ENCODE measurements around the gene LASP1NB.

The LASP1NB gene

DNA sequence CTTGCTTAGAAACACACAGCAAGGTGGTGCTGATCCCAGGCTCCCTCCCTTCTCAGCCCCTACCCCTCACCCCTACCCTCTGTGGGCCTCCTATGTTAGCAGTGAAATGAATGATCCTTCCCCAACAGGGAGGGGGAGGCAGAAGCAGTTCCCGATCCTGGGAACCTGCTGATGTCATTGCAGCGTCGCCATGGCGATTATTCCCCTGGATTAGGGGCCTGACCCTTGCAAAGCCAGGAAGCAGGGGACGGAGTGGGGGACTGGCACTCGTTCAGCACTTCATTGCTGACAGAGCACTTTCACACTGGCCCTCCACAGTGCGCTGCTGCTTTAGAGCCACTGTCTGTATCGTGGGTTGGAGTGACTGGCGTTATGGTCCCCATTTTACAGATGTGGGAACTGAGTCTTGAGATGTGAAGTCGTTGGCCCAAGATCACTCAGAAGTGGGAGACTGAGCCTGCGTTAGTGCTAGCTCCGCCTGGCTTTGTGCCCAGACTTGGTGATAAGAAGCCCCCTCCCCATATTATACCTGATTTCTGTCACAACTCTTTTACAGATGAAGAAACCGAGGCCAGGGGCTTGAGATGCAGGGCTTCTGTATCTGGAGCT, 29.0 kb upstream of the LASP1NB start:
- Histone ChIP-seq H3K4me3 (no peak overlapping the region), H3K4me1 (peaks cover 28 to 98% (median 80%) of the 10 kb centered on the region in 12 donors), H3K27ac (peak overlapping the region; percentile 52 to 85 (median 78)), H3K36me3 (peaks cover 0 to 64% (median 40%) of the 10 kb centered on the region in 9 donors), H3K27me3 (no peaks in the 10 kb centered on the region), H3K9me3 (no peaks in the 10 kb centered on the region)
- WGBS, 4 donors, result 58 to 70% (median 68%) methylated on average over 13 of the region's 13 CpGs
- DNase-seq (peak in 3 of 5 donors; percentile 54 to 66 (median 61)), ATAC-seq (peak in 2 of 4 donors; percentile 2 to 4)
- TF ChIP-seq, protein P1, sequence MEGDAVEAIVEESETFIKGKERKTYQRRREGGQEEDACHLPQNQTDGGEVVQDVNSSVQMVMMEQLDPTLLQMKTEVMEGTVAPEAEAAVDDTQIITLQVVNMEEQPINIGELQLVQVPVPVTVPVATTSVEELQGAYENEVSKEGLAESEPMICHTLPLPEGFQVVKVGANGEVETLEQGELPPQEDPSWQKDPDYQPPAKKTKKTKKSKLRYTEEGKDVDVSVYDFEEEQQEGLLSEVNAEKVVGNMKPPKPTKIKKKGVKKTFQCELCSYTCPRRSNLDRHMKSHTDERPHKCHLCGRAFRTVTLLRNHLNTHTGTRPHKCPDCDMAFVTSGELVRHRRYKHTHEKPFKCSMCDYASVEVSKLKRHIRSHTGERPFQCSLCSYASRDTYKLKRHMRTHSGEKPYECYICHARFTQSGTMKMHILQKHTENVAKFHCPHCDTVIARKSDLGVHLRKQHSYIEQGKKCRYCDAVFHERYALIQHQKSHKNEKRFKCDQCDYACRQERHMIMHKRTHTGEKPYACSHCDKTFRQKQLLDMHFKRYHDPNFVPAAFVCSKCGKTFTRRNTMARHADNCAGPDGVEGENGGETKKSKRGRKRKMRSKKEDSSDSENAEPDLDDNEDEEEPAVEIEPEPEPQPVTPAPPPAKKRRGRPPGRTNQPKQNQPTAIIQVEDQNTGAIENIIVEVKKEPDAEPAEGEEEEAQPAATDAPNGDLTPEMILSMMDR (IDR thresholded peaks at IDR 0.05), result no peak
- no peak for TF ChIP-seq POLR2A (IDR thresholded peaks at IDR 0.05)
- intact Hi-C loops (cut with DNase I), result loop anchor here in 1 of 10 donors (2.0 kb wide), 1 partner anchor 22 kb away; no protein-coding TSS in a partner anchor

DNA sequence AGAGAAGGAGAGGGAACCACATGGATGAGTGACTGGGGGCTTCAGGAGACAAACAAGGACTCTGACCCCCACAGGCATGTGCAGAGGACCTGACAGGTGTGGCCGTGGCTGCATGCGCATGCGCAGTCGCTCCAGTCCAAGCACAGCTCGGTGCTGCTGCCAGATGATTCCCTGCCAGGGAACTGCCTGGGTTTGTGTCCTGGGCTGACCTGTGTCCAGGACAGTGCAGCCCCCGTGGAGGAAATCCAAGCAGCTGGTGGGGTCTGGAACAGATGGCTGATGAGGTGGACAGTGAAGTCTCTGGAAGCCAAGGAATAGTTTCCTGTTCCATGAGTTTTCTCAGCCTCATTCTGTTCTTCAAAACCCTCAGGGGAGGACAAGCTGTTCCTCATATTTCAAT, 28.2 kb upstream of the LASP1NB start:
- Histone ChIP-seq H3K27ac (peak overlapping the region; percentile 52 to 85 (median 78)), H3K36me3 (peaks cover 0 to 56% (median 33%) of the 10 kb centered on the region in 9 donors), H3K4me1 (peaks cover 28 to 98% (median 87%) of the 10 kb centered on the region in 12 donors), H3K27me3 (no peaks in the 10 kb centered on the region), H3K9me3 (no peaks in the 10 kb centered on the region), H3K4me3 (peak overlapping the region in 1 of 12 donors; percentile 7)
- DNase-seq (peak; percentile 87 to 93 (median 90)), ATAC-seq (peak; percentile 62 to 75 (median 68))
- WGBS, 4 donors, result 13 to 40% (median 17%) methylated on average over 1 to 6 of the region's 6 CpGs
- intact Hi-C loops (cut with DNase I), result loop anchor here in 1 of 10 donors (2.0 kb wide), 1 partner anchor 22 kb away; no protein-coding TSS in a partner anchor
- TF ChIP-seq, protein P1 (IDR thresholded peaks at IDR 0.05), result no peak
- no peak for TF ChIP-seq POLR2A (IDR thresholded peaks at IDR 0.05)

DNA sequence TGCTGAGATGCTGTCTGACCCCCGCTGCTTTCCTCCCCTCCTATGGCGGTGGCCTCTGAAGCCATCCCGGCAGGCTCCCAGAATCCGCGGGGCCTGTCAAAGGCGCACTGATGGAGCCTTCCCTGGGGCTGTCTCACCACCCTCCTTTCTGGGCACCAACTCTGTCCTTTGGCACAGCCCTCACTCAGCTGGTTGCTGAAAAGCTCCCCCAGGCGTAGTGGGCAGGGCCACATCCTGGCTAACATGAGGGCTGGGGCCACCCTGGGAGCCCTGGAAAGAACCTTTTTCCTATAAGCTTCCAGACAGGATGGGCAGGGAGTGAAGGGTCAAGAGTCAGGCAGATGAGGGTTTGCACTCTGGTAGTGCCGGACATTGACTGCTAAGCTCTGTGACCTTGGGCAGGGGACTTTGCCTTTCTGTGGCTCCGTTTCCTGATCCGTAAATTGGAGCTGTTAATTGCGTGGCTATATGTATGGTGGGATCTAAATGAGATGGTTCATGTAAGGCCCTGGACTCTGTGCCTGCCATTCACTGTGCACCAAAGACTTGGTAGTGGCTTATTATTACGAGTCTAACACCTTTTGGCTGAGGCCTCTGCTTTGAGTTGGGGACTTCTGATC, 27.6 kb upstream of the LASP1NB start:
- Histone ChIP-seq H3K9me3 (no peaks in the 10 kb centered on the region), H3K27ac (peak overlapping the region; percentile 52 to 85 (median 78)), H3K4me1 (peaks cover 28 to 99% (median 88%) of the 10 kb centered on the region in 12 donors), H3K27me3 (no peaks in the 10 kb centered on the region), H3K36me3 (peaks cover 0 to 56% (median 30%) of the 10 kb centered on the region in 9 donors), H3K4me3 (peak overlapping the region in 1 of 12 donors; percentile 1)
- 47 to 70% (median 49%) methylated on average over 11 to 12 of the region's 12 CpGs for WGBS, 4 donors
- intact Hi-C loops (cut with DNase I), result loop anchor here in 1 of 10 donors (2.0 kb wide), 1 partner anchor 23 kb away; no protein-coding TSS in a partner anchor
- DNase-seq (no peak), ATAC-seq (peak in 3 of 4 donors; percentile 5 to 25 (median 9))
- no peak for TF ChIP-seq POLR2A (IDR thresholded peaks at IDR 0.05)
- TF ChIP-seq, protein P1 (IDR thresholded peaks at IDR 0.05), result no peak

DNA sequence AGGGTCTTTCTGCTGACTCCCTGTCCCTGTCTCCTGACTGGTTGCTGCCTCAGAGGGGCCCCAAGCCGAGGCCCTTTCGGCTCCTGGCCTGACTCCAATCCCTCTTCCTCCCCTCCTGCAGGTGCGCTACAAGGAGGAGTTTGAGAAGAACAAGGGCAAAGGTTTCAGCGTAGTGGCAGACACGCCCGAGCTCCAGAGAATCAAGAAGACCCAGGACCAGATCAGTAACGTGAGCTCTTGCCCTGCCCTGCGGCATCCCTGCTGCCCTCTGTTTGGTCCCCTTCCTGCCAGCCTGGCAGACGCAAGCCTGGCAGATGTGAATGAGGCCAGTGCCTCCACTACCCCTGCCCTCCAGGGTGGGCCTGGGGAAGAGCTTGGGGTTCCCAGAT, 27.1 kb upstream of the LASP1NB start:
- ATAC-seq (no peak), DNase-seq (no peak)
- no peak for TF ChIP-seq POLR2A (IDR thresholded peaks at IDR 0.05)
- TF ChIP-seq, protein P1 (IDR thresholded peaks at IDR 0.05), result no peak
- intact Hi-C loops (cut with DNase I), result no loop called here
- H3K4me1 ChIP-seq, result peaks cover 25 to 99% (median 87%) of the 10 kb centered on the region in 12 donors
- peaks cover 0 to 56% (median 29%) of the 10 kb centered on the region in 9 donors for H3K36me3 ChIP-seq
- H3K27ac ChIP-seq, result peak overlapping the region; percentile 52 to 85 (median 78)
- no peaks in the 10 kb centered on the region for H3K9me3 ChIP-seq
- peak overlapping the region in 2 of 12 donors; percentile 1 to 3 for H3K4me3 ChIP-seq
- no peaks in the 10 kb centered on the region for H3K27me3 ChIP-seq
- WGBS, 4 donors, result 39 to 60% (median 52%) methylated on average over 9 of the region's 9 CpGs

All from heart left ventricle (tissue), 16 donors.